GM18508 (cell line): ENCODE measurements around the gene GPSM3.
"Not testable (repeated sequence)": the region's sequence is repeated elsewhere in the genome, so short reads cannot be mapped to it uniquely, and the experiment has no call there.

ENCODE experiments used
- ATAC-seq: cut with Tn5 transposase; IDR thresholded peaks from one replicate; pipeline ENCODE4 v1.9.1; 2021; ENCODE audit warnings: moderate number of reproducible peaks; ENCODE audit not compliant: insufficient read depth, unreplicated experiment

GPSM3 gene

GRCh38 chr6:32203426-32204267 lies 11.2 kb upstream of the GPSM3 start:
- no peak for ATAC-seq

- ATAC-seq: no peak
These were observed 9.7 kb upstream of the GPSM3 start for GRCh38 chr6:32202186-32202585.

- no peak for ATAC-seq
These were observed 8.4 kb upstream of the GPSM3 start for GRCh38 chr6:32200711-32201475.

- no peak for ATAC-seq
These were observed 6.4 kb upstream of the GPSM3 start for GRCh38 chr6:32198866-32199265.

- ATAC-seq: no peak
These were observed 5.9 kb upstream of the GPSM3 start for GRCh38 chr6:32198345-32198696.

- ATAC-seq: no peak
These were observed 4.5 kb upstream of the GPSM3 start for GRCh38 chr6:32196682-32197616.

- ATAC-seq: no peak
These were observed 3.6 kb upstream of the GPSM3 start for GRCh38 chr6:32195902-32196681.

- ATAC-seq: peak; percentile 38
These were observed 3.1 kb upstream of the GPSM3 start for GRCh38 chr6:32195652-32195901.

GRCh38 chr6:32194825-32195651 lies 2.6 kb upstream of the GPSM3 start:
- ATAC-seq: peak; percentile 38

GRCh38 chr6:32194388-32194787 lies 1.9 kb upstream of the GPSM3 start:
- no peak for ATAC-seq

- ATAC-seq: not testable (repeated sequence)
These were observed 653 bp upstream of the GPSM3 start for GRCh38 chr6:32193096-32193495.

- no peak for ATAC-seq
These were observed 491 bp downstream of the GPSM3 start for GRCh38 chr6:32191696-32192607.

- no peak for ATAC-seq
These were observed 1.3 kb downstream of the GPSM3 start for GRCh38 chr6:32190911-32191677.

GRCh38 chr6:32190054-32190851 lies 2.2 kb downstream of the GPSM3 start, which contains the start of gene PBX2:
Gene PBX2, minus strand, starts transcription at chr6:32190202. Its CDS starts 287 bp downstream, at chr6:32189915.
- no peak for ATAC-seq

- no peak for ATAC-seq
These were observed 2.7 kb downstream of the GPSM3 start for GRCh38 chr6:32189742-32190053.

- no peak for ATAC-seq
These were observed 3.2 kb downstream of the GPSM3 start for GRCh38 chr6:32189069-32189741.
